Measurements from ENCODE around the gene UTP20.

DNA sequence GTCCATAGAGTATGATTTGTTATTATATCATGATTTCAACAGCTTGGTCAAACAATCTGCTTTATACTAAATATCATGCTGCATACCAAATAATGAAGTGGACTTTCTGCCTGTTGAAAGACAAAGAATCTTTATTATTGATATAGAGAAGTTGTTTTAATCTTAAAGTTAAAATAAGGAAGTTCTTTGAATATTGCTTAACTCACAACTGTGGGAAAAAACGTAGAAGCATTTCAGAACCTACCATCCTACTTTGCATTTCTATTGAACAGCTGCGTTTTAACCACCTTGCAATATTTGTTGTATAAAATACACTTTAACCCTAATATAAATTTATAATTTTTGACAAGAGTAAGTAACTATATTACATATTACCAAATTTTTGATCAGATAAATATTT, 150.6 kb downstream of the UTP20 start:
- TF ChIP-seq, protein P1, sequence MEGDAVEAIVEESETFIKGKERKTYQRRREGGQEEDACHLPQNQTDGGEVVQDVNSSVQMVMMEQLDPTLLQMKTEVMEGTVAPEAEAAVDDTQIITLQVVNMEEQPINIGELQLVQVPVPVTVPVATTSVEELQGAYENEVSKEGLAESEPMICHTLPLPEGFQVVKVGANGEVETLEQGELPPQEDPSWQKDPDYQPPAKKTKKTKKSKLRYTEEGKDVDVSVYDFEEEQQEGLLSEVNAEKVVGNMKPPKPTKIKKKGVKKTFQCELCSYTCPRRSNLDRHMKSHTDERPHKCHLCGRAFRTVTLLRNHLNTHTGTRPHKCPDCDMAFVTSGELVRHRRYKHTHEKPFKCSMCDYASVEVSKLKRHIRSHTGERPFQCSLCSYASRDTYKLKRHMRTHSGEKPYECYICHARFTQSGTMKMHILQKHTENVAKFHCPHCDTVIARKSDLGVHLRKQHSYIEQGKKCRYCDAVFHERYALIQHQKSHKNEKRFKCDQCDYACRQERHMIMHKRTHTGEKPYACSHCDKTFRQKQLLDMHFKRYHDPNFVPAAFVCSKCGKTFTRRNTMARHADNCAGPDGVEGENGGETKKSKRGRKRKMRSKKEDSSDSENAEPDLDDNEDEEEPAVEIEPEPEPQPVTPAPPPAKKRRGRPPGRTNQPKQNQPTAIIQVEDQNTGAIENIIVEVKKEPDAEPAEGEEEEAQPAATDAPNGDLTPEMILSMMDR (IDR thresholded peaks at IDR 0.05; ENCODE audit: borderline replicate concordance, extremely low read depth, low read length, poor library complexity, severe bottlenecking): no peak
- no peak for TF ChIP-seq EZH2 (IDR thresholded peaks at IDR 0.05; ENCODE audit: borderline replicate concordance, low read depth, low read length, severe bottlenecking)
